SK-N-SH (cell line): ENCODE measurements around the gene SPTBN5. TPM values are rescaled to one million over a fixed set of nuclear protein-coding genes. Genes with fewer than 3 reads are reported as not detected.

ENCODE experiments used
- CTCF ChIA-PET: fragments of 300-600, 350-600 bp; formaldehyde crosslinking; extraction: SDS; loops from one replicate; lab custom pipeline; 2021; lab: Yijun Ruan, JAX
- POLR2A ChIA-PET: fragments of 350-600 bp; sonication (Branson Sonifier 250); formaldehyde crosslinking; extraction: SDS; loops from one replicate; lab custom pipeline; 2020; ENCODE audit warnings: antibody characterized with exemption, inconsistent platforms; lab: Yijun Ruan, JAX
- DNase-seq: peaks from one replicate; pipeline ENCODE4 v3.0.0; 2012
- H2AFZ ChIP-seq: fragments of 200-600 bp; sonication (generic); 2 replicates; pipeline ENCODE4 v1.8.1; 2016; ENCODE audit warnings: antibody characterized with exemption, mild to moderate bottlenecking, low read depth
- H3F3A ChIP-seq: fragments of 200-600 bp; sonication (generic); replicated peaks from 2 replicates; pipeline ENCODE3; 2016; ENCODE audit warnings: antibody characterized with exemption, mild to moderate bottlenecking; ENCODE audit not compliant: insufficient read depth
- H3K27ac ChIP-seq, 2 experiments: fragments of 200-500 bp in 1 of 2; fragments of 200-600 bp in 1 of 2; sonication (Bioruptor generic) in 1 of 2; sonication (generic), shearing (Covaris generic) in 1 of 2; 2 replicates each; pipeline versions ENCODE4 v1.5.1 to v1.6.1; 2014 to 2016; ENCODE audit warnings: low read depth in 2 of 2, inconsistent platforms in 1 of 2, low read length in 1 of 2, mild to moderate bottlenecking in 1 of 2, mixed read lengths in 1 of 2
- H3K27me3 ChIP-seq: fragments of 200-600 bp; sonication (generic), shearing (Covaris generic); 2 replicates; pipeline ENCODE4 v1.6.1; 2016; ENCODE audit warnings: mixed run types; ENCODE audit not compliant: insufficient read depth
- H3K36me3 ChIP-seq, 2 experiments: fragments of 200-500 bp in 1 of 2; fragments of 200-600 bp in 1 of 2; sonication (Bioruptor generic) in 1 of 2; sonication (generic) in 1 of 2; replicated peaks in 1 of 2; 2 replicates each; pipeline versions ENCODE3 to v1.5.1; 2014 to 2016; ENCODE audit warnings: low read length in 1 of 2, mild to moderate bottlenecking in 1 of 2; ENCODE audit not compliant: insufficient read depth in 2 of 2, control insufficient read depth in 1 of 2
- H3K4me1 ChIP-seq, 2 experiments: fragments of 200-500 bp in 1 of 2; fragments of 200-600 bp in 1 of 2; sonication (Bioruptor generic) in 1 of 2; sonication (generic), shearing (Covaris generic) in 1 of 2; 2 replicates each; pipeline versions ENCODE4 v1.5.1 to v1.6.1; 2014 to 2016; ENCODE audit warnings: low read depth in 1 of 2, low read length in 1 of 2, mixed run types in 1 of 2; ENCODE audit not compliant: insufficient read depth in 2 of 2, control insufficient read depth in 1 of 2
- H3K4me2 ChIP-seq: fragments of 200-600 bp; sonication (generic), shearing (Covaris generic); 2 replicates; pipeline ENCODE4 v1.6.1; 2017; ENCODE audit warnings: mixed run types
- H3K4me3 ChIP-seq, 2 experiments: fragments of 200-500 bp in 1 of 2; fragments of 200-600 bp in 1 of 2; sonication (Bioruptor generic) in 1 of 2; sonication (generic), shearing (Covaris generic) in 1 of 2; 2 replicates each; pipeline versions ENCODE4 v1.5.1 to v1.8.1; 2014 to 2016; ENCODE audit warnings: low read depth in 2 of 2, inconsistent platforms in 1 of 2, low read length in 1 of 2, mild to moderate bottlenecking in 1 of 2, mixed read lengths in 1 of 2, moderate library complexity in 1 of 2
- H3K79me2 ChIP-seq: fragments of 200-600 bp; sonication (generic); 2 replicates; pipeline ENCODE4 v1.8.1; 2017; ENCODE audit warnings: mild to moderate bottlenecking; ENCODE audit not compliant: insufficient read depth
- H3K9ac ChIP-seq: fragments of 200-600 bp; sonication (generic); 2 replicates; pipeline ENCODE4 v1.6.1; 2017; ENCODE audit warnings: mixed run types
- H3K9me2 ChIP-seq: fragments of 200-600 bp; sonication (generic); 2 replicates; pipeline ENCODE4 v1.6.1; 2017; ENCODE audit warnings: mixed run types
- H3K9me3 ChIP-seq: fragments of 200-600 bp; sonication (generic); 2 replicates; pipeline ENCODE4 v1.6.1; 2017; ENCODE audit warnings: mixed run types, mild to moderate bottlenecking, moderate library complexity
- H4K20me1 ChIP-seq: fragments of 200-600 bp; sonication (generic); 2 replicates; pipeline ENCODE4 v1.6.1; 2017; ENCODE audit warnings: mild to moderate bottlenecking, mixed run types; ENCODE audit not compliant: insufficient read depth
- CHD2 ChIP-seq: fragments of 150-350 bp; IDR thresholded peaks from 2 replicates; pipeline ENCODE4 v1.6.1; 2018; ENCODE audit warnings: low read length; ENCODE audit not compliant: partially characterized antibody
- EP300 ChIP-seq, 2 experiments: IDR thresholded peaks; 2 replicates each; pipeline versions ENCODE4 v1.4.0 to v1.6.1; 2012; ENCODE audit warnings: borderline replicate concordance in 1 of 2, low read depth in 1 of 2, low read length in 1 of 2
- FOSL2 ChIP-seq: IDR thresholded peaks from 2 replicates; pipeline ENCODE4 v1.4.0; 2012; ENCODE audit warnings: low read depth, mild to moderate bottlenecking, moderate library complexity, borderline replicate concordance
- JUND ChIP-seq: IDR thresholded peaks from 2 replicates; pipeline ENCODE4 v1.4.0; 2012
- MEF2A ChIP-seq: IDR thresholded peaks from 2 replicates; pipeline ENCODE4 v1.4.0; 2012; ENCODE audit warnings: low read depth, borderline replicate concordance
- NFIC ChIP-seq: IDR thresholded peaks from 2 replicates; pipeline ENCODE4 v1.4.0; 2012; ENCODE audit warnings: borderline replicate concordance
- POLR2AphosphoS5 ChIP-seq: IDR thresholded peaks from 2 replicates; pipeline ENCODE4 v1.6.1; 2012; ENCODE audit warnings: low read depth, low read length
- RCOR1 ChIP-seq: fragments of 150-350 bp; IDR thresholded peaks from 2 replicates; pipeline ENCODE4 v1.6.1; 2017; ENCODE audit warnings: antibody characterized with exemption, low read length
- RXRA ChIP-seq: IDR thresholded peaks from 2 replicates; pipeline ENCODE4 v1.4.0; 2012; ENCODE audit warnings: low read depth, mild to moderate bottlenecking, borderline replicate concordance
- TAF1 ChIP-seq: IDR thresholded peaks from 2 replicates; pipeline ENCODE4 v1.6.1; 2012; ENCODE audit warnings: low read depth, mild to moderate bottlenecking, low read length, moderate library complexity, borderline replicate concordance
- TCF12 ChIP-seq: IDR thresholded peaks from 2 replicates; pipeline ENCODE4 v1.4.0; 2012
- TEAD4 ChIP-seq: IDR thresholded peaks from 2 replicates; pipeline ENCODE4 v1.4.0; 2012; ENCODE audit warnings: mild to moderate bottlenecking, borderline replicate concordance; ENCODE audit not compliant: insufficient read depth
- YY1 ChIP-seq: IDR thresholded peaks from 2 replicates; pipeline ENCODE4 v1.4.0; 2012; ENCODE audit warnings: low read depth, mild to moderate bottlenecking
- WGBS: methylation state at CpG from one replicate; pipeline ENCODE4 v1.1.6; 2017; ENCODE audit warnings: low lambda C conversion rate; 5-methylcytosine and 5-hydroxymethylcytosine counted together
- polyA plus RNA-seq, 3 experiments: library from polyadenylated mRNA; depleted of rRNA; stranded (reverse); fragments of >200 nt; gene quantifications; 2 replicates each; pipeline ENCODE4 v1.2.3, GENCODE V29; 2012
- TF ChIP-seq, protein P1 (sequence below): IDR thresholded peaks from 2 replicates; pipeline ENCODE4; 2012
- TF ChIP-seq, protein P2 (sequence below): IDR thresholded peaks from 2 replicates; pipeline ENCODE4 v1.6.1; 2012; ENCODE audit warnings: mild to moderate bottlenecking, low read depth, low read length, moderate library complexity
- TF ChIP-seq, protein P3 (sequence below): fragments of 200-600 bp; sonication (generic); IDR thresholded peaks from 2 replicates; pipeline ENCODE4 v1.6.1; 2017; ENCODE audit warnings: antibody characterized with exemption, mild to moderate bottlenecking, moderate library complexity
- TF ChIP-seq, protein P4 (sequence below): IDR thresholded peaks from 2 replicates; pipeline ENCODE4 v1.4.0; 2012; ENCODE audit warnings: low read depth

SPTBN5 gene
- polyA plus RNA-seq, 1 of the 3 experiments (the other 2 are of a cell fraction), result 0.23 TPM

DNA sequence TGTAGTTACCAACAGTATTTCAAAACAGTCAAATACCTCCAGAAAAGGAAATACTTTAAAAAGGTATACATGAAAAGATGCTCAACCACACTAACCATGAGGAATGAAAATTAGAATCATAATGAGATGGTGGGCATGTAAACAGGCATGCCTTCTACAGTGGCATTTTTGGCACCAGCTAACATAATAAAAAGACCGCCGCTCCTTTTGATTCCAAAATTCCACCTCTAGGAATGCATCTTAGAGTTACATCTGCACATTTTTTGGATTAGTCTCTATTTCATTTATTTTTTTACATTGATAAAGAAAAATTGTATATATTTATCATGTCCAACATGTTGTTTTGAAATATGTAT, 37.0 kb upstream of the SPTBN5 start:
- Histone ChIP-seq H3K4me1 (peaks cover 14 to 43% of the 10 kb centered on the region in 2 experiments), H3K27ac (peak overlapping the region; percentile 34 to 76; a peak in 3 of 4 replicates), H3F3A (peaks cover 7% of the 10 kb centered on the region), H3K9me3 (no peaks in the 10 kb centered on the region), H4K20me1 (no peaks in the 10 kb centered on the region), H3K27me3 (no peaks in the 10 kb centered on the region), H2AFZ (no peak overlapping the region), H3K79me2 (peaks cover 13% of the 10 kb centered on the region), H3K9me2 (no peaks in the 10 kb centered on the region), H3K4me3 (no peak overlapping the region), H3K4me2 (peak overlapping the region; percentile 17; the same call in 1 of the 2 replicates), H3K36me3 (peaks cover 0 to 6% of the 10 kb centered on the region in 2 experiments), H3K9ac (peak overlapping the region; percentile 26; the same call in 1 of the 2 replicates)
- CTCF ChIA-PET, result interaction anchor here (0.9 kb wide), 1 partner anchor 43 kb away, joined by 3 read pairs; no protein-coding TSS in a partner anchor
- 60% methylated on average over 2 of the region's 2 CpGs for WGBS
- DNase-seq, result no peak
- TF ChIP-seq, protein P1, sequence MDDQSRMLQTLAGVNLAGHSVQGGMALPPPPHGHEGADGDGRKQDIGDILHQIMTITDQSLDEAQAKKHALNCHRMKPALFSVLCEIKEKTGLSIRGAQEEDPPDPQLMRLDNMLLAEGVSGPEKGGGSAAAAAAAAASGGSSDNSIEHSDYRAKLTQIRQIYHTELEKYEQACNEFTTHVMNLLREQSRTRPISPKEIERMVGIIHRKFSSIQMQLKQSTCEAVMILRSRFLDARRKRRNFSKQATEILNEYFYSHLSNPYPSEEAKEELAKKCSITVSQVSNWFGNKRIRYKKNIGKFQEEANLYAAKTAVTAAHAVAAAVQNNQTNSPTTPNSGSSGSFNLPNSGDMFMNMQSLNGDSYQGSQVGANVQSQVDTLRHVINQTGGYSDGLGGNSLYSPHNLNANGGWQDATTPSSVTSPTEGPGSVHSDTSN, result 0 out of 2 replicates have a peak, but pooled peaks have one; percentile 1
- peak; percentile 6; the same call in 1 of the 2 replicates for TF ChIP-seq TCF12
- TF ChIP-seq, protein P2, sequence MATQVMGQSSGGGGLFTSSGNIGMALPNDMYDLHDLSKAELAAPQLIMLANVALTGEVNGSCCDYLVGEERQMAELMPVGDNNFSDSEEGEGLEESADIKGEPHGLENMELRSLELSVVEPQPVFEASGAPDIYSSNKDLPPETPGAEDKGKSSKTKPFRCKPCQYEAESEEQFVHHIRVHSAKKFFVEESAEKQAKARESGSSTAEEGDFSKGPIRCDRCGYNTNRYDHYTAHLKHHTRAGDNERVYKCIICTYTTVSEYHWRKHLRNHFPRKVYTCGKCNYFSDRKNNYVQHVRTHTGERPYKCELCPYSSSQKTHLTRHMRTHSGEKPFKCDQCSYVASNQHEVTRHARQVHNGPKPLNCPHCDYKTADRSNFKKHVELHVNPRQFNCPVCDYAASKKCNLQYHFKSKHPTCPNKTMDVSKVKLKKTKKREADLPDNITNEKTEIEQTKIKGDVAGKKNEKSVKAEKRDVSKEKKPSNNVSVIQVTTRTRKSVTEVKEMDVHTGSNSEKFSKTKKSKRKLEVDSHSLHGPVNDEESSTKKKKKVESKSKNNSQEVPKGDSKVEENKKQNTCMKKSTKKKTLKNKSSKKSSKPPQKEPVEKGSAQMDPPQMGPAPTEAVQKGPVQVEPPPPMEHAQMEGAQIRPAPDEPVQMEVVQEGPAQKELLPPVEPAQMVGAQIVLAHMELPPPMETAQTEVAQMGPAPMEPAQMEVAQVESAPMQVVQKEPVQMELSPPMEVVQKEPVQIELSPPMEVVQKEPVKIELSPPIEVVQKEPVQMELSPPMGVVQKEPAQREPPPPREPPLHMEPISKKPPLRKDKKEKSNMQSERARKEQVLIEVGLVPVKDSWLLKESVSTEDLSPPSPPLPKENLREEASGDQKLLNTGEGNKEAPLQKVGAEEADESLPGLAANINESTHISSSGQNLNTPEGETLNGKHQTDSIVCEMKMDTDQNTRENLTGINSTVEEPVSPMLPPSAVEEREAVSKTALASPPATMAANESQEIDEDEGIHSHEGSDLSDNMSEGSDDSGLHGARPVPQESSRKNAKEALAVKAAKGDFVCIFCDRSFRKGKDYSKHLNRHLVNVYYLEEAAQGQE, result no peak
- 0 out of 2 replicates have a peak, but pooled peaks have one; percentile 9 for TF ChIP-seq TEAD4
- POLR2A ChIA-PET, result no interaction called here

DNA sequence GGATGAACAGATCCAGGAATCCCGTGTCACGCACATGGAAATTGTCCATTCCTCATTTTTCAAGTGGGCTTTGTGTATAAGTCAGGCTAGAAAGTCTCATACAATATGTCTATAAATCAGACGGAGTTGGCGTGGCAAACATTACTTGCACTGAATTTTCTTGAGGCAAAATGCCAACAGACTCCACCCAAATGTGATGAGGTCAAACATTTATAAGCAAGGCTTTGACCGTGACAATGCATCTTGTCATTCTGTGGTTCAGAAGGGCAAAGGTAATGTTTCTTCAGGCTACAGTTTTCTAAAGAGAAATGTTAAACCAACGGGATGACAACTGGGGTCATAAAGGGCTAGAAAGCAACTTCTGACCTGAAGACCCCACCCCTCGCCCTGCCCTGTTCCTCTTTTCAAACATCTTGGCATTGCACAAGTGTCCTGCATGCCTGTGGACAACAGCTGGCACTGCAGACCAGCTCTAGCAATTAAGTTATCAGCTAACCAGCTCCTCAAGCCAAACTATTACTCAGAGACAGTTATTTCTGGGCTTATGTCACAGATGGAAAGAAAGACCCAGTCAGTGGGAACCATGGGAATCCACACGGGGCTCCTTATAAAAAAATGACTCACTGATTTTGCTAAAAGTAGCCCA, 36.5 kb upstream of the SPTBN5 start:
- Histone ChIP-seq H3K4me1 (peaks cover 14 to 43% of the 10 kb centered on the region in 2 experiments), H3K27ac (peak overlapping the region; percentile 34 to 76; a peak in 3 of 4 replicates), H3K9me2 (no peaks in the 10 kb centered on the region), H3F3A (peaks cover 7% of the 10 kb centered on the region), H3K79me2 (peaks cover 13% of the 10 kb centered on the region), H4K20me1 (no peaks in the 10 kb centered on the region), H3K27me3 (no peaks in the 10 kb centered on the region), H3K9me3 (no peaks in the 10 kb centered on the region), H3K9ac (0 out of 2 replicates have a peak overlapping the region, but pooled peaks have one; percentile 1), H3K4me3 (no peak overlapping the region), H3K36me3 (peaks cover 0 to 3% of the 10 kb centered on the region in 2 experiments), H2AFZ (no peak overlapping the region), H3K4me2 (peak overlapping the region; percentile 9; the same call in 1 of the 2 replicates)
- DNase-seq, result peak; percentile 27
- WGBS, result 63% methylated on average over 8 of the region's 8 CpGs
- ChIA-PET CTCF (interaction anchor here (0.9 kb wide), 1 partner anchor 44 kb away, joined by 3 read pairs; no protein-coding TSS in a partner anchor), POLR2A (no interaction called here)
- TF ChIP-seq, protein P3, sequence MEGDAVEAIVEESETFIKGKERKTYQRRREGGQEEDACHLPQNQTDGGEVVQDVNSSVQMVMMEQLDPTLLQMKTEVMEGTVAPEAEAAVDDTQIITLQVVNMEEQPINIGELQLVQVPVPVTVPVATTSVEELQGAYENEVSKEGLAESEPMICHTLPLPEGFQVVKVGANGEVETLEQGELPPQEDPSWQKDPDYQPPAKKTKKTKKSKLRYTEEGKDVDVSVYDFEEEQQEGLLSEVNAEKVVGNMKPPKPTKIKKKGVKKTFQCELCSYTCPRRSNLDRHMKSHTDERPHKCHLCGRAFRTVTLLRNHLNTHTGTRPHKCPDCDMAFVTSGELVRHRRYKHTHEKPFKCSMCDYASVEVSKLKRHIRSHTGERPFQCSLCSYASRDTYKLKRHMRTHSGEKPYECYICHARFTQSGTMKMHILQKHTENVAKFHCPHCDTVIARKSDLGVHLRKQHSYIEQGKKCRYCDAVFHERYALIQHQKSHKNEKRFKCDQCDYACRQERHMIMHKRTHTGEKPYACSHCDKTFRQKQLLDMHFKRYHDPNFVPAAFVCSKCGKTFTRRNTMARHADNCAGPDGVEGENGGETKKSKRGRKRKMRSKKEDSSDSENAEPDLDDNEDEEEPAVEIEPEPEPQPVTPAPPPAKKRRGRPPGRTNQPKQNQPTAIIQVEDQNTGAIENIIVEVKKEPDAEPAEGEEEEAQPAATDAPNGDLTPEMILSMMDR, result peak; percentile 58
- TF ChIP-seq YY1, result no peak
- no peak for TF ChIP-seq CHD2
- 0 out of 2 replicates have a peak, but pooled peaks have one; percentile 77 for TF ChIP-seq MEF2A
- peak; percentile 23; the same call in 1 of the 2 replicates for TF ChIP-seq RCOR1
- TF ChIP-seq, protein P1, result peak; percentile 33; the same call in 1 of the 2 replicates
- TF ChIP-seq TCF12, result peak; percentile 73
- peak; percentile 64; the same call in 1 of the 2 replicates for TF ChIP-seq FOSL2
- TF ChIP-seq, protein P4, sequence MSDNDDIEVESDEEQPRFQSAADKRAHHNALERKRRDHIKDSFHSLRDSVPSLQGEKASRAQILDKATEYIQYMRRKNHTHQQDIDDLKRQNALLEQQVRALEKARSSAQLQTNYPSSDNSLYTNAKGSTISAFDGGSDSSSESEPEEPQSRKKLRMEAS, result peak; percentile 24; the same call in 1 of the 2 replicates
- TF ChIP-seq POLR2AphosphoS5, result peak; percentile 19; the same call in 1 of the 2 replicates
- peak in 1 of 2 experiments; percentile 55; a peak in 1 of 4 replicates for TF ChIP-seq EP300 (IDR thresholded peaks at IDR 0.05; ENCODE audit: borderline replicate concordance in 1 of 2, low read depth in 1 of 2, low read length in 1 of 2)
- TF ChIP-seq JUND, result peak; percentile 65; the same call in 1 of the 2 replicates
- TF ChIP-seq TAF1, result no peak
- peak; percentile 82 for TF ChIP-seq NFIC
- 0 out of 2 replicates have a peak, but pooled peaks have one; percentile 59 for TF ChIP-seq TEAD4
- TF ChIP-seq RXRA, result 0 out of 2 replicates have a peak, but pooled peaks have one; percentile 33
